ENCODE results near the gene SERPINA12. TPM values are rescaled to one million over a fixed set of nuclear protein-coding genes. Genes with fewer than 3 reads are reported as not detected.

SERPINA12 gene
- total RNA-seq, 4 donors from 2014 or later, result not detected

DNA sequence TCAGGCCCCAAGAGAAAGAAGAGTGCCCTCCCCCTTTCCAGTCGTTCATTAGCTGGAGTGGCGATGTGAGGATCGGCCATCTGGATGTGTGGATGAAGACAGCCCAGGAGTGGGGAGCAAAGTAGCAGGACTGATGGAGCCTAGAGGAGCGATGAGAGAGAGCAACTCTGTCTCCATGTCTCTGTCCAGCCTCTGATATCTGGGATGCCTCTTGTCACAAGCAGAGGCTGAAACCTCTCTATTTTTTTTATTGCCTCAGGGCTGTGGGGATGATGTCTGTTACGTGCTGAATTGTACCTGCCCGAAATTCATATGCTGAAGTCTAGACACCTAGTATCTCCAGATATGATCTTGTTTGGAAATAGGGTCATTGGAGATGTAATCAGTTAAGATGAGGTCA, 59.3 kb downstream of the SERPINA12 start:
- Histone ChIP-seq H3K4me1 (no peaks in the 10 kb centered on the region), H3K4me3 (no peak overlapping the region), H3K27me3 (no peaks in the 10 kb centered on the region), H3K9me3 (peaks cover 0 to 5% (median 0%) of the 10 kb centered on the region in 4 donors), H3K36me3 (no peaks in the 10 kb centered on the region), H3K27ac (no peak overlapping the region)
- TF ChIP-seq POLR2A (IDR thresholded peaks at IDR 0.05), result no peak
- TF ChIP-seq, protein P1, sequence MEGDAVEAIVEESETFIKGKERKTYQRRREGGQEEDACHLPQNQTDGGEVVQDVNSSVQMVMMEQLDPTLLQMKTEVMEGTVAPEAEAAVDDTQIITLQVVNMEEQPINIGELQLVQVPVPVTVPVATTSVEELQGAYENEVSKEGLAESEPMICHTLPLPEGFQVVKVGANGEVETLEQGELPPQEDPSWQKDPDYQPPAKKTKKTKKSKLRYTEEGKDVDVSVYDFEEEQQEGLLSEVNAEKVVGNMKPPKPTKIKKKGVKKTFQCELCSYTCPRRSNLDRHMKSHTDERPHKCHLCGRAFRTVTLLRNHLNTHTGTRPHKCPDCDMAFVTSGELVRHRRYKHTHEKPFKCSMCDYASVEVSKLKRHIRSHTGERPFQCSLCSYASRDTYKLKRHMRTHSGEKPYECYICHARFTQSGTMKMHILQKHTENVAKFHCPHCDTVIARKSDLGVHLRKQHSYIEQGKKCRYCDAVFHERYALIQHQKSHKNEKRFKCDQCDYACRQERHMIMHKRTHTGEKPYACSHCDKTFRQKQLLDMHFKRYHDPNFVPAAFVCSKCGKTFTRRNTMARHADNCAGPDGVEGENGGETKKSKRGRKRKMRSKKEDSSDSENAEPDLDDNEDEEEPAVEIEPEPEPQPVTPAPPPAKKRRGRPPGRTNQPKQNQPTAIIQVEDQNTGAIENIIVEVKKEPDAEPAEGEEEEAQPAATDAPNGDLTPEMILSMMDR (IDR thresholded peaks at IDR 0.05), result no peak
- TF ChIP-seq EP300 (IDR thresholded peaks at IDR 0.05), result no peak
- DNase-seq (ENCODE audit: low spot score in 2 of 2), result no peak
- WGBS, 2 donors, result 79 to 80% methylated on average over 6 of the region's 6 CpGs

DNA sequence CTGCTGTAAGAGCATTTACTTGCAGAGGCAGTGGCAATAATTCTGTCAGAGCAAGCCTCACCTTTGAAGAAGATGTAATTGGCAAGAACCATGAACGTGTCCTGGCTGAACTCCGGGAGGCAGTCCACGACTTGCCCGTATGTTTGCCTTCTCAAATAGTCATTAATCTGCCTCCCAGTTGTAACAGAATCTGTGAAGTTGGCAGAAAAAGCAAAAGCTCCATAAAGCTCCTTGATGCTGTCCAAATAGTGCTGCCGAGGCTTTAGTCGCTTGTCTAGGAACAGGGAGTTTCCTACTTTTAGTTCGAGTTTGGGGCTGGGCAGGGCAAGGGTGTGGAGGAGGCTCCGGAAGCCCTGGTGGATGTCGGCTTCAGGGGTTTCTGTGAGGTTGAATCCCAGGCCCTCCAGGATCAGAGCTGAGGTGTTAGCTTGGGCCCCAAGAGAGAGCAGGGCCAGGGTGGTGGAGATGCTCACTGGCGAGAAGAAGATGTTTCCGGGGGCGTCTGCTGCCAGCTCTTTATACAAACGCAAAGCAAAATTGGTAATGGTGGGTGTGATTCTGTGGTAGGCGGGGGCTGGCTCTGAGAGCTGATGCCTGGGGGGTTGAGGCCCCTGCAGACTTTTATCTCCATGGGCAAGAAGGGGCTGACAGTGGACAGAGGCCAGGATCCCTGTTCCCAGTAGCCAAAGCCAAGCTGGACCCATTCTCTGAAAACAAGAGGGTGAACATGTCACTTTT, 61.0 kb downstream of the SERPINA12 start:
- no peak overlapping the region for H3K27ac ChIP-seq
- no peak for DNase-seq (ENCODE audit: low spot score in 2 of 2)
- WGBS, 2 donors, result 75% methylated on average over 14 of the region's 14 CpGs

DNA sequence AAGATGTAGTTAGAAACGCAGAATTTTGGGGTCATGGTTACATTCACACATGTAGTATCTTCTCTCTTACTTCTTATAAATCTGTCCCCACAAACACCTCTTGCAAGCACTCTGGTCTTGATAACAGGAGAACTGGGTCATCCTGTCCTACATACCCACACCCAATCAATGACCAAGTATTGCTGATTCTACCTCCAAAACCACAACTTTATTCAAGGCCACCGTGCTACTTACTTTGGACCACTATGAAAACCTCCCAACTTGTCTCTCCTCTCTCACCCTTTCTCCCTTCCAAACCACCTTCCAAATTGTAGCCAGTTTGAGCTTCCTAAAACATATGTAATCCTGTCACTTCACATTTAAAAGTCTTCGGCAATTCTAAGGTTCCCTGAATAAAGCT, 62.1 kb downstream of the SERPINA12 start:
- 63 to 70% methylated on average over 3 of the region's 3 CpGs for WGBS, 2 donors
- no peaks in the 10 kb centered on the region for H3K27me3 ChIP-seq
- TF ChIP-seq, protein P1 (IDR thresholded peaks at IDR 0.05), result no peak
- TF ChIP-seq POLR2A (IDR thresholded peaks at IDR 0.05) (no peak), EP300 (IDR thresholded peaks at IDR 0.05) (no peak)
- no peaks in the 10 kb centered on the region for H3K4me1 ChIP-seq
- no peak overlapping the region for H3K4me3 ChIP-seq
- no peaks in the 10 kb centered on the region for H3K9me3 ChIP-seq
- H3K27ac ChIP-seq, result no peak overlapping the region
- no peak for DNase-seq (ENCODE audit: low spot score in 2 of 2)
- H3K36me3 ChIP-seq, result no peaks in the 10 kb centered on the region

More for the DNA sequence above, 61.0 kb downstream of the SERPINA12 start:
- TF ChIP-seq, protein P1 (IDR thresholded peaks at IDR 0.05), result no peak
- TF ChIP-seq POLR2A (IDR thresholded peaks at IDR 0.05) (no peak), EP300 (IDR thresholded peaks at IDR 0.05) (no peak)
- H3K4me1 ChIP-seq, result no peaks in the 10 kb centered on the region
- H3K27me3 ChIP-seq, result no peaks in the 10 kb centered on the region
- H3K4me3 ChIP-seq, result no peak overlapping the region
- H3K9me3 ChIP-seq, result no peaks in the 10 kb centered on the region
- H3K36me3 ChIP-seq, result no peaks in the 10 kb centered on the region

DNA sequence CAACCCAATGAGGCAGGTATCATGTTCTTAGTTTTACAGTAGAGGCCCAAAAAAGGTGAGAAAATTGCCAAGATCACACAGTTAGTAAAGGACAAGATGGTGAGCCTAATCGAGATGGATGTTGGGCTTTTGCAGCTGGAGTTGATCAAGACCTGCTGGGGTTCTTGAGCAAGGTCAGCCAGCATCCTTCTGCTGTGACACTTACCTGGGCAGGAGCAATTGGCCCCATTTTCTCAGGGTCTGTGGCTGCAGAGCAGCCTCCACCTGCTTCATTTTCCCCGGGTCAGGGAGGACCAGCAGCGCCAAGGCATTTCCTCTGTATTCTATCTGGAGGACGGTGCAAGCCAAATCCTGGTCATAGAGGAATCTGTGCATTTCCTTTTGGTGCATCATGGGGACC, 63.1 kb downstream of the SERPINA12 start:
- Histone ChIP-seq H3K27me3 (no peaks in the 10 kb centered on the region), H3K27ac (no peak overlapping the region), H3K4me3 (no peak overlapping the region), H3K36me3 (no peaks in the 10 kb centered on the region), H3K9me3 (no peaks in the 10 kb centered on the region), H3K4me1 (no peaks in the 10 kb centered on the region)
- no peak for TF ChIP-seq EP300 (IDR thresholded peaks at IDR 0.05)
- no peak for TF ChIP-seq POLR2A (IDR thresholded peaks at IDR 0.05)
- TF ChIP-seq, protein P1 (IDR thresholded peaks at IDR 0.05), result no peak
- no peak for DNase-seq (ENCODE audit: low spot score in 2 of 2)
- 76 to 89% methylated on average over 3 to 4 of the region's 4 CpGs for WGBS, 2 donors

- DNase-seq (ENCODE audit: low spot score in 2 of 2), result no peak
- 71 to 74% methylated on average over 1 of the region's 1 CpG for WGBS, 2 donors
Observed at GRCh38 chr14:94445003-94445402, 64.3 kb downstream of the SERPINA12 start.

More at GRCh38 chr14:94445003-94445402, 64.3 kb downstream of the SERPINA12 start:
- Histone ChIP-seq H3K27ac (no peak overlapping the region), H3K4me1 (no peaks in the 10 kb centered on the region), H3K9me3 (no peaks in the 10 kb centered on the region), H3K36me3 (no peaks in the 10 kb centered on the region), H3K27me3 (no peaks in the 10 kb centered on the region), H3K4me3 (no peak overlapping the region)
- TF ChIP-seq, protein P1 (IDR thresholded peaks at IDR 0.05), result no peak
- no peak for TF ChIP-seq POLR2A (IDR thresholded peaks at IDR 0.05)
- no peak for TF ChIP-seq EP300 (IDR thresholded peaks at IDR 0.05)
